Ovary (tissue), 9 donors: ENCODE measurements around the gene ACTN1. TPM values are rescaled to one million over a fixed set of nuclear protein-coding genes. Genes with fewer than 3 reads are reported as not detected.

Source experiments
- DNase-seq, 5 donors: peaks; one replicate each; pipeline ENCODE4 v3.0.0-alpha.2; 2019 to 2020
- H3K27ac ChIP-seq, 2 donors: fragments of 200-600 bp; one replicate each; pipeline versions ENCODE4 v1.5.1 to v1.8.0; 2019 to 2022
- H3K27me3 ChIP-seq: fragments of 200-600 bp; one replicate; pipeline ENCODE4 v1.8.0; 2022
- H3K36me3 ChIP-seq: fragments of 200-600 bp; sonication (generic); one replicate; pipeline ENCODE4 v1.5.1; 2019
- H3K4me1 ChIP-seq: one replicate; pipeline ENCODE4 v1.8.1; 2013; ENCODE audit warnings: mild to moderate bottlenecking, moderate library complexity; ENCODE audit not compliant: insufficient read depth
- H3K4me3 ChIP-seq: fragments of 200-600 bp; sonication (generic); one replicate; pipeline ENCODE4 v1.5.1; 2017
- H3K9me3 ChIP-seq, 2 donors: fragments of 200-600 bp in 1 of 2; sonication (generic) in 1 of 2; one replicate each; pipeline versions ENCODE4 v1.5.1 to v1.8.1; 2013 to 2019; ENCODE audit warnings: mild to moderate bottlenecking in 1 of 2, moderate library complexity in 1 of 2
- EP300 ChIP-seq: sonication (generic); formaldehyde crosslinking; IDR thresholded peaks from one replicate; pipeline ENCODE4 v1.6.1; 2017; ENCODE audit warnings: antibody characterized with exemption
- POLR2A ChIP-seq: fragments of 450-650 bp; IDR thresholded peaks from one replicate; pipeline ENCODE4 v1.6.1; 2017; ENCODE audit warnings: antibody characterized with exemption, mild to moderate bottlenecking, moderate library complexity
- WGBS, 3 donors: extraction: QIAGEN DNeasy Blood & Tissue Kit in 1 of 3; methylation state at CpG; one replicate each; pipeline versions ENCODE4 v1.1.5 to v1.1.7; 2013 to 2017; 5-methylcytosine and 5-hydroxymethylcytosine counted together
- intact Hi-C, 4 donors: fragments of 100-400 bp; cut with DNase I; formaldehyde crosslinking; loops; one replicate each; pipeline versions ENCODE4 v1.11.0 to v1.15.1; 2022 to 2023
- polyA plus RNA-seq, 2 donors: library from polyadenylated mRNA; stranded (reverse); fragments of 200-250 nt in 1 of 2; fragments of 350-450 nt in 1 of 2; fragmentation: Illumina TruSeq in 1 of 2; extraction: RNeasy Lipid Tissue Mini Kit (QIAGEN cat#74804) in 1 of 2; gene quantifications; one replicate each; pipeline ENCODE4 v1.2.3, GENCODE V29; 2013 to 2014
- total RNA-seq, 7 donors: library from RNA; depleted of rRNA in 2 of 7; stranded (reverse); fragments of >200 nt in 2 of 7; fragmentation: NEBNext Ultra II Directional in 3 of 7; extraction: Animal tissue kit (Norgen Biotek cat#: 25700) in 3 of 7; gene quantifications; one replicate each; pipeline versions ENCODE4 v1.1.0 to v1.2.4, GENCODE V29; 2016 to 2023
- TF ChIP-seq, protein P1 (sequence below), 3 donors: fragments of 450-650 bp in 2 of 3; fragments of 200-600 bp in 1 of 3; IDR thresholded peaks; one replicate each; pipeline versions ENCODE4 v1.5.1 to v1.8.0; 2016 to 2022; ENCODE audit warnings: antibody characterized with exemption in 3 of 3, mild to moderate bottlenecking in 1 of 3
- donor health status: DM: no; HTN: no; CAD: no; lungs with moderate emphysema.
- donor health status: DM: no; HTN: no; CAD: no.
- donor health status: Bipolar disorder and iron deficiency.
- donor health status: DM: yes; HTN: yes; CAD: no.
- donor health status: DM: no; HTN: no; CAD: no.
- donor health status: DM: yes; HTN: yes; CAD: no.

Gene ACTN1
- total and polyA plus RNA-seq, 9 donors: 39.0 to 203 (median 138) TPM

DNA sequence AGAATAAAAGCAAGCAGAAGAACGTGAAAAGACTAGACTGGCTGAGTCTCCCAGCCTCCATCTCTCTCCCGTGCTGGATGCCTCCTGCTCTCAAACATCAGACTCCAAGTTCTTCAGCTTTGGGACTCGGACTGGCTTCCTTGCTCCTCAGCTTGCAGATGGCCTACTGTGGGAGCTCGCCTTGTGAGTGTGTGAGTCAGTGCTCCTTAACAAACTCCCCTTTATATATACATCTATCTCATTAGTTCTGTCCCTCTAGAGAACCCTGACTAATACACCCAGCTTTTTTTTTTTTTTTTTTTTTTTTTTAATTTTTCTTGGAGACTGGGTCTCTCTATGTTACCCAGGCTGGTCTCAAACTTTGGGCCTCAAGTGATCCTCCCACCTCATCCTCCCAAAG, 46.9 kb downstream of the ACTN1 start:
- no peaks in the 10 kb centered on the region for H3K27me3 ChIP-seq
- H3K9me3 ChIP-seq: no peaks in the 10 kb centered on the region
- DNase-seq: no peak
- TF ChIP-seq EP300: no peak
- TF ChIP-seq, protein P1, sequence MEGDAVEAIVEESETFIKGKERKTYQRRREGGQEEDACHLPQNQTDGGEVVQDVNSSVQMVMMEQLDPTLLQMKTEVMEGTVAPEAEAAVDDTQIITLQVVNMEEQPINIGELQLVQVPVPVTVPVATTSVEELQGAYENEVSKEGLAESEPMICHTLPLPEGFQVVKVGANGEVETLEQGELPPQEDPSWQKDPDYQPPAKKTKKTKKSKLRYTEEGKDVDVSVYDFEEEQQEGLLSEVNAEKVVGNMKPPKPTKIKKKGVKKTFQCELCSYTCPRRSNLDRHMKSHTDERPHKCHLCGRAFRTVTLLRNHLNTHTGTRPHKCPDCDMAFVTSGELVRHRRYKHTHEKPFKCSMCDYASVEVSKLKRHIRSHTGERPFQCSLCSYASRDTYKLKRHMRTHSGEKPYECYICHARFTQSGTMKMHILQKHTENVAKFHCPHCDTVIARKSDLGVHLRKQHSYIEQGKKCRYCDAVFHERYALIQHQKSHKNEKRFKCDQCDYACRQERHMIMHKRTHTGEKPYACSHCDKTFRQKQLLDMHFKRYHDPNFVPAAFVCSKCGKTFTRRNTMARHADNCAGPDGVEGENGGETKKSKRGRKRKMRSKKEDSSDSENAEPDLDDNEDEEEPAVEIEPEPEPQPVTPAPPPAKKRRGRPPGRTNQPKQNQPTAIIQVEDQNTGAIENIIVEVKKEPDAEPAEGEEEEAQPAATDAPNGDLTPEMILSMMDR (IDR thresholded peaks at IDR 0.05): no peak
- no peak for TF ChIP-seq POLR2A
- H3K4me3 ChIP-seq: no peak overlapping the region
- H3K4me1 ChIP-seq: peaks cover 19% of the 10 kb centered on the region
- intact Hi-C loops: no loop called here
- H3K27ac ChIP-seq: no peak overlapping the region
- no peaks in the 10 kb centered on the region for H3K36me3 ChIP-seq
- 70 to 80% (median 77%) methylated on average over 4 of the region's 4 CpGs for WGBS, 3 donors

DNA sequence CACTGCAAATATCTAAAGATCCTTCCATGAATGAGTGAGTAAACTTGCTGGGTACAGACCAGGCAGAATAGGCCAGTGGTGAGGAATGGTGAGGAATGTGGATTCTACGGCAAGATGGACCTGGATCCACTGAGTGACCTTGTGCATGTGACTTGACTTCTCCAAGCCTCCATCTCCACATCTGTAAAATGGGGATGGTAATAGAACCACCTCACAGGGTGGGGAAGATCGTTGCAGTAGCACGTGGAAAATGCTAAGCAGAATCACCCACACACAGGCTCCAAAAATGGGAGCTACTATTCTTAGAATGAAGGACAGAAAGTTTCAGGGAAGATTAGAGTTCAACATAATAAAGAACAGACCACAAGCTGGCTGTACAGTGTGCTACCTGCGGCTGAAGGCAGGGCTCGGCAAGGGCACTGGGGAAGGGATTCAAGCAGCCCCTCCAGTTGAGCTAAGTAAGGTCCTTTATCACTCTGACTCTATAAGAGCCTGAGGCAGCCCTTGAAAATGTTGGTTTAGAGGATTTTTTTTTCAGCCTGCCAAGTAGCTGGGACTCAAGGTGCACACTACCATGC, 47.5 kb downstream of the ACTN1 start:
- H3K27ac ChIP-seq: no peak overlapping the region
- no peaks in the 10 kb centered on the region for H3K36me3 ChIP-seq
- peaks cover 16% of the 10 kb centered on the region for H3K4me1 ChIP-seq
- TF ChIP-seq EP300: no peak
- TF ChIP-seq POLR2A: no peak
- TF ChIP-seq, protein P1 (IDR thresholded peaks at IDR 0.05): no peak
- no peaks in the 10 kb centered on the region for H3K9me3 ChIP-seq
- WGBS, 3 donors: 78 to 87% (median 85%) methylated on average over 5 of the region's 5 CpGs
- H3K4me3 ChIP-seq: no peak overlapping the region
- DNase-seq: no peak
- no peaks in the 10 kb centered on the region for H3K27me3 ChIP-seq
- intact Hi-C loops: no loop called here

DNA sequence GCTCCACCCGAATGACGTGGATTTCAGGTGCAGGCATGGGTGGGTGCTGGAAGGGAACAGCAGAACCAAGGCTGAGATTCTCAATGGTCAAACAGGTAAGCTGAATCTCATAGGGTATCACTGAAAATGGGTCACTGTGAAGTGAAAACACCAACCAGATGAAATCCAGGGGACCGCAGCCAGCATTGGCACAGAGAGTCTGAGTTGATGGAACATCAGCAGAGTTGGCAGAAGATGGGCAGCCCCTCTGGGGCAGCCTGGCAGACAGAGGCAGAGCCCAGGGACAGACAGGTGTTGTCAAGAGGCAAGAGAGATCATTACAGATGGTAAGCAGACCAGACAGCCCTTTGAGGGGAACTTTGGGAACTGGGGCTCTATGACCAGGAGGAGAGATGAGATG, 48.0 kb downstream of the ACTN1 start:
- intact Hi-C loops: no loop called here
- Histone ChIP-seq H3K27ac (no peak overlapping the region), H3K9me3 (no peaks in the 10 kb centered on the region), H3K4me1 (peaks cover 14% of the 10 kb centered on the region), H3K27me3 (no peaks in the 10 kb centered on the region), H3K4me3 (no peak overlapping the region), H3K36me3 (no peaks in the 10 kb centered on the region)
- no peak for DNase-seq
- 89 to 90% (median 89%) methylated on average over 3 of the region's 3 CpGs for WGBS, 3 donors
- TF ChIP-seq, protein P1 (IDR thresholded peaks at IDR 0.05): no peak
- no peak for TF ChIP-seq EP300

DNA sequence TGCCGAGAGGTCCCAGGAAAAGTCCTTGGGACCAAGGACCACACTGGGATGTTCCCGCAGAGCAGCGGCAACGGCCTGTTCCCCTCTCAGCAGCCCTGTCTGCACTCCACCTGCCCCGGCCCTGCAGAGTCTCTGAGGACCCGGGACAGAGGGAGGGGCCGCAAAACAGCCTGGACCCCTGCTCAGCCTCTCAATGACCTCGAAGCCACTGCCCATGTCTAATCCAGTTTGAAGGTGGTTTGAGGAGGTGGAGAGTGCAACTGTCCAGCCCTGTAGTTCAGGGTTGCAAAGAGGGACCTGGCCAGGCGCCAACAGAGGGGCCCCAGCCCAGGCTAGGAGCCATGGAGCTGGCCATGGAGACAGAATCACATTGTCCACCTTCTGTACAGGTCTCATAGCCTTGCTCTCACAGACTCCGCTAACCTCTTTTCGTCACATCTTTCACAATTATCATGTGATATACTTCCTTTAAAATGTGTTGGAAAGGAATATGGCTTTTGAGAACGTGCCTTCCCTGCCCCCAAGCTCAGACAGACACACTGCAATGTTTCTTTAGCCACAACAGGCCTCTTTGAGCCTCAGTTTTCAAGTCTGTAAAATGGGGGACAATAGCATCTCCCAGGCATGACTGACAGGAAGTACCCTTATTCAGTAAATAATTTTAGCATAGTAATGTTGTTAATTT, 49.3 kb downstream of the ACTN1 start:
- DNase-seq: no peak
- H3K4me1 ChIP-seq: peaks cover 7% of the 10 kb centered on the region
- intact Hi-C loops: loop anchor here in 1 of 4 donors (10.0 kb wide), 1 partner anchor 45 kb away; the partner anchor contains the start of gene ACTN1
- TF ChIP-seq POLR2A (no peak), EP300 (no peak)
- TF ChIP-seq, protein P1 (IDR thresholded peaks at IDR 0.05): no peak
- H3K4me3 ChIP-seq: no peak overlapping the region
- H3K36me3 ChIP-seq: no peaks in the 10 kb centered on the region
- no peaks in the 10 kb centered on the region for H3K27me3 ChIP-seq
- H3K9me3 ChIP-seq: no peaks in the 10 kb centered on the region
- WGBS, 3 donors: 84 to 87% (median 85%) methylated on average over 12 of the region's 12 CpGs
- H3K27ac ChIP-seq: no peak overlapping the region
